Prostate gland (tissue), 2 donors: ENCODE measurements around the gene IGFBP7.

Experiments
- POLR2A ChIP-seq: fragments of 450-650 bp; IDR thresholded peaks from one replicate; pipeline ENCODE4 v1.6.1; 2016; ENCODE audit warnings: antibody characterized with exemption, mild to moderate bottlenecking
- POLR2AphosphoS5 ChIP-seq: sonication (generic); formaldehyde crosslinking; IDR thresholded peaks from one replicate; pipeline ENCODE4 v1.6.1; 2017; ENCODE audit warnings: antibody characterized with exemption
- TF ChIP-seq, protein P1 (sequence below), 4 experiments: fragments of 200-600 bp in 2 of 4; fragments of 450-650 bp in 2 of 4; sonication (generic) in 2 of 4; IDR thresholded peaks; 1 replicate in 3 of 4; 2 replicates in 1 of 4; pipeline ENCODE4 v1.5.1; 2016 to 2019; ENCODE audit warnings: antibody characterized with exemption in 4 of 4, mild to moderate bottlenecking in 2 of 4, moderate library complexity in 2 of 4

DNA sequence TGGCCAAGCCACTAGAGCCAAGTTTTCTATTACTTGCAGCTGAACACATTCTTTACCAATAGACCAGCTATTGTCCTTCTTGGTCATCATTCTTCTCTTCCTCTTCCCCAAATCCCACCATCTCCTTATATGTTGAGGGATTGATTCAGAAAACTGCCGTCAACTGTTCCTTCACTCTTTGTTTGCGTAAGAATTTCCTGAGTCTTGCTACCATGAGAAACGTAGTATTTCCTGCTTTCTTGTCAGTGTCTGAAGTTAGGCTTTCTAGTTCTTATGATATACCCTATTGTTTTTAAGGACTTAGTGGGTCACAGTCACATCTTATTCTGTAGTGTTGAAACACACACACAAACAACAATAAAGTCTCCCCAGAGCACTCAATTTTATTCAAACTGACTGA is 20.1 kb downstream of the IGFBP7 start:
- no peak for TF ChIP-seq POLR2A
- TF ChIP-seq, protein P1, sequence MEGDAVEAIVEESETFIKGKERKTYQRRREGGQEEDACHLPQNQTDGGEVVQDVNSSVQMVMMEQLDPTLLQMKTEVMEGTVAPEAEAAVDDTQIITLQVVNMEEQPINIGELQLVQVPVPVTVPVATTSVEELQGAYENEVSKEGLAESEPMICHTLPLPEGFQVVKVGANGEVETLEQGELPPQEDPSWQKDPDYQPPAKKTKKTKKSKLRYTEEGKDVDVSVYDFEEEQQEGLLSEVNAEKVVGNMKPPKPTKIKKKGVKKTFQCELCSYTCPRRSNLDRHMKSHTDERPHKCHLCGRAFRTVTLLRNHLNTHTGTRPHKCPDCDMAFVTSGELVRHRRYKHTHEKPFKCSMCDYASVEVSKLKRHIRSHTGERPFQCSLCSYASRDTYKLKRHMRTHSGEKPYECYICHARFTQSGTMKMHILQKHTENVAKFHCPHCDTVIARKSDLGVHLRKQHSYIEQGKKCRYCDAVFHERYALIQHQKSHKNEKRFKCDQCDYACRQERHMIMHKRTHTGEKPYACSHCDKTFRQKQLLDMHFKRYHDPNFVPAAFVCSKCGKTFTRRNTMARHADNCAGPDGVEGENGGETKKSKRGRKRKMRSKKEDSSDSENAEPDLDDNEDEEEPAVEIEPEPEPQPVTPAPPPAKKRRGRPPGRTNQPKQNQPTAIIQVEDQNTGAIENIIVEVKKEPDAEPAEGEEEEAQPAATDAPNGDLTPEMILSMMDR (IDR thresholded peaks at IDR 0.05) = no peak
- TF ChIP-seq POLR2AphosphoS5 = no peak
